ENCODE data around the gene EIF3A. TPM values are rescaled to one million over a fixed set of nuclear protein-coding genes. Genes with fewer than 3 reads are reported as not detected.

Gene EIF3A
- polyA plus RNA-seq, 3 donors: 59.4 to 112 (median 98.6) TPM

- H3K27ac ChIP-seq (ENCODE audit: low read depth, low read length): no peak overlapping the region
- WGBS, 3 donors: 69 to 82% (median 74%) methylated on average over 18 of the region's 18 CpGs
Measured at GRCh38 chr10:119026301-119027110, 54.1 kb downstream of the EIF3A start.

GRCh38 chr10:119025776-119026175 is 54.8 kb downstream of the EIF3A start:
- 53 to 73% (median 71%) methylated on average over 7 of the region's 7 CpGs for WGBS, 3 donors
- no peak overlapping the region for H3K27ac ChIP-seq (ENCODE audit: low read depth, low read length)

- H3K27ac ChIP-seq (ENCODE audit: low read depth, low read length): no peak overlapping the region
- 39 to 55% (median 47%) methylated on average over 6 to 7 of the region's 7 CpGs for WGBS, 3 donors
Measured at GRCh38 chr10:119025336-119025735, 55.3 kb downstream of the EIF3A start.

DNA sequence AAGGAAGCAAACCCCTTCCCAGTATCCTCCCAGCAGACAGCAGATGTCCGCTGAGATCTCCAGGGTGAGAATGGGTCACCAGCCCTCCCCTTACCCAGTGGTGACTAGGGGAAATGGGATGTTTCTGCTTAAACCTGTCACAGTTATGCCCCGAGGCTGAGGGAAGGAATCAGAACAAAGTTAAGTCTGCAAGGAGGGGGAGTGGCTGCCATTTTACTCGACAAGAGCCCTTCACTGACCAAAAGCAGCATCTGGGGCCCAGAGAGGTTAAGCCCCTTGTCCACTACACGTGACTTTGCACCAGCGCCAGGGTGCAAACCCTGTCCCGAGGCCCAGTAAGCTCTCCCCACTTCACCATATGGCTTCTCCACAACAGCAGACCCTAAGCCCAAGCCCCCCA is 55.7 kb downstream of the EIF3A start:
- WGBS, 3 donors: 57 to 76% (median 58%) methylated on average over 6 of the region's 6 CpGs
- H3K27ac ChIP-seq (ENCODE audit: low read depth, low read length): no peak overlapping the region

DNA sequence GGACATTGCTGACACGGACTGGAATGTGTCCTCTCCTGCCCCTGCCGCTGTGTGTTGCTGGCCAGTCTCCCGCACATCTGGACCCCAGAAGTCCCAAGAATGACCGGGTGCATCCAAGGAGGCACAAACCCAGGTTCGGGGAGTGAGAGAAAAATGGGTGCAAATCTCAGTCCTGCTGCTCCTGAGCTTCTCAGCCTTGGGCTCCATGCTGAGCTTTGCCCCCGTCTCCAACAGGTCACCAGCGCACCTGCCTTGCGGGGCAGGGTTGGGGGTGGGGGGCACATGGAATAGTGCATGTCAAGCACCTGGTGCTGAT is 57.1 kb downstream of the EIF3A start:
- WGBS, 3 donors: 67 to 78% (median 67%) methylated on average over 8 of the region's 8 CpGs
- H3K27ac ChIP-seq (ENCODE audit: low read depth, low read length): no peak overlapping the region

- 56 to 79% (median 63%) methylated on average over 8 of the region's 8 CpGs for WGBS, 3 donors
- H3K27ac ChIP-seq (ENCODE audit: low read depth, low read length): no peak overlapping the region
Measured at GRCh38 chr10:119022846-119023552, 57.6 kb downstream of the EIF3A start.

- no peak overlapping the region for H3K27ac ChIP-seq (ENCODE audit: low read depth, low read length)
- 21 to 39% (median 31%) methylated on average over 2 of the region's 2 CpGs for WGBS, 3 donors
Measured at GRCh38 chr10:119020627-119020946, 60.0 kb downstream of the EIF3A start.

- no peak overlapping the region for H3K27ac ChIP-seq (ENCODE audit: low read depth, low read length)
- 46 to 69% (median 62%) methylated on average over 4 of the region's 4 CpGs for WGBS, 3 donors
Measured at GRCh38 chr10:119007211-119007574, 73.4 kb downstream of the EIF3A start.

DNA sequence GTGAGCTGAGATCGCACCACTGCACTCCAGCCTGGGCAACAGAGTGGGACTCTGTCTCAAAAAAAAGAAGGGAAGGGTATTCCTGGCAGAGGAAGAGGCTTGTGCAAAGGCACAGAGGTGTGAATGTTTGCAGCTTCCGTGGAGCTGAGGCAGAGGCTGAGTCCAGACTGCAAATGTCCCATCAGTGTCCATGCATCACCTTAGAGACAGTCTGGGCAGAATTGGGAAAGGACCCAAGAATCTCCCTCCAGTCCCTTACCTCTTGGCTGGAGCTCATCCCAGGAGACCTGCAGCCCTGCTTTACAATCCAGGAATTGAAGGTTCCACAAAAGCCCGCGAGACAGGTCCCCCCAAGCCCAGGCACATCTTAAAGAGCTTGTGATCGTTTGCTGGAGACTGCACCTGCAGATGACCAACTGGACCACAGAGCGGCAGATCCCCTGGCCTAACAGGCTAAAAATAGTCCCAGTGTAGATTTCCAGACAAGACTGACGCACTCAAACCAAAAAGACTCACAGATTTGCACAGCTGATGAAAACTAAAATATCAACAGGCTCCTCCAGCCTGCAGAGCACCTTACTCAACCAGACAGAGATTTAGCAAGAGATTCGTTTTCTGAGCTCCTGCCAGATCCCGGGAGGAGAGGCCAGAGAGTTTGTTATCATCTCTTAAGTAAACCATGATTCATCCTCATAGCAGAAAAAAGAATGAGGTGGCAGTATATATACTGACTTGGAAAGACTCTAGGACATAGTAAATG is 74.0 kb downstream of the EIF3A start:
- 41 to 49% (median 44%) methylated on average over 9 of the region's 9 CpGs for WGBS, 3 donors
- H3K27ac ChIP-seq (ENCODE audit: low read depth, low read length): no peak overlapping the region

- H3K27ac ChIP-seq (ENCODE audit: low read depth, low read length): no peak overlapping the region
- 82 to 89% (median 87%) methylated on average over 9 of the region's 9 CpGs for WGBS, 3 donors
Measured at GRCh38 chr10:119005362-119006043, 75.1 kb downstream of the EIF3A start.

DNA sequence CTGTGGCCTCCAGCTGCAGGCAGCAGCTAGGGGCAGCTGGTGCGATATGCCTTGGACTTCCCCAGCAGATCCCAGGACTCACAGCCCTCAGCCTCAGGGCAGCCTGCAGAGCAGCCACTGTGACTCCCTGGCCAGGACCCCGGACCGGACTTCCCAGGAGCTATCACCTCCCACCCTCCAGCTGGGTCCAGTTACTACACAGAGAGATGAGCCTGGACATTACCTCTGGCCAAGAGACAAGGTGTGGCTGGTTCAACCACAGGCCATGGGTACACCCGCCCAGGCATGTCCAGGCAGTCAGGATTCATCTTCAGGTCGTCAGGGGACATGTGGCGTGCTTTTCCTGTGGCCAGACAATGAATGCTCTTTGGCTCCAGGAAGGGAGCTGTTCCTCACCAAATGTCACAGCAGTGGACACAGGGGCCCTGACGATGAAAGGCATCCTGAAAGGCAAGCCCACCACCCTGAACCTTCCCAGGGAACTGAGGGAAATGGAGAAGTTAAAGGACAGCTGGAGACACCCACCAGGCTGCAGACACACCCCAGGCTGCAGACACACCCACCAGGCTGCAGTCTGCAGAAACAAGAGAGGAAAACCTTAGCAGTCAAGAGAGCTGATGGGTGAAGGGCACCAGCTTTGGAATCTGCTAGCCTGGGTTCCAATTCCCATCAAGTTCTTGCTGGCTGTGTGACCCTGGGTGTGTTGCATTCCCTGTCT is 76.9 kb downstream of the EIF3A start:
- H3K27ac ChIP-seq (ENCODE audit: low read depth, low read length): no peak overlapping the region
- WGBS, 3 donors: 63 to 74% (median 65%) methylated on average over 7 of the region's 7 CpGs

DNA sequence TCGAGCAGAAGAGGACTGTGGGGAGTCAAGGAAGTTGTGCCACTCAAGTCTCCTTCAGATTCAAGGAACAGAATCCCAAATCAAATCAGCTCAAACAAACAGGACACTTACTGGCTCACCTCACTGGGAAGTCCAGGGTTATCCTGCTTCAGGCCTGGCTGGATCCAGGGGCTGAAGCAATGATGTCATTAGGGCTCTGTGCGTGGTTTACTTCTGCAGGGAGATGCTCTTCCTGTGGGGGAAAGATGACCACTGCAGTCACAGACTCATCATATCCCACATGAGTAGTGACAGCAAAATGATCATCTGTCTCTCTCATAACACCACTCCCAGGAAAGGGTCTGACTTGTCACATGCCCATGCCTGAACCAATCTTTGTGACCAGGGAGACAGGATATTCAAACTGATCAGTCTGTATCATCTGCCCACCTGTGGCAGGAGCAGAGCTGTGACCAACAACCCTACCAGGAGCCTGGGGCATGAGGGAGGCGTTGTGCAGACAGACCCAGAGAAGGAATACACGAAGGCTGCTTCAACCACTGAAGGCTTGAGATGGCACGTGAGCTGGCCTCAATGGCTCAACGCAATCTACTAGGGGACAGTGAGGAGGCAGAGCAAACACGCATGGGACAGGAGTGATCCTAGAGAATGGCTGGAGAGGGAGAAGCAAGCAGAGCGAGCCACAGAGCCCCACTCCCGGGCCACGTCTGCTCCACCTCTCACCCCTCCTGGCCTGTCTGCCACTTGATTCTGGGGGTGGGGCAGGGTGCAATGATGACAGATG is 78.7 kb downstream of the EIF3A start:
- H3K27ac ChIP-seq (ENCODE audit: low read depth, low read length): no peak overlapping the region
- 86 to 95% (median 92%) methylated on average over 10 of the region's 10 CpGs for WGBS, 3 donors

DNA sequence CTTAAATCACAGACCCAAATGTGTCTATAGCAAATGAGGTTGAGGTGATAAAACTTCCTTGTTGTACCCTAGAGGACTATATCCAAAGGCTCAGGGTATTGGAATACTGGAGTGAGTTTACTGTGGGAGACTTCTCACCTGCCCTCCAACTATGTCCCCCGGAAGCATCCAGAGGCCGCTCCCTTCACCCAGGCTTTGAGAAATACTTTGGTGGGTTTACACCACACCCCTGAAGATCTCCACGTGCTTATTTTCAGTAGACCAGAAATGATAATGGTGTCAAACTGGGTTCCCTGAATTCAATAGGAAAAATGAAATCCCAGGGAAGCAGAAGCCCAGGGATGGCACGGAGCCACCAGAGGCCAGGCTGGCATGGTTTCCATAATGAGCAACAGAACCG is 82.4 kb downstream of the EIF3A start:
- WGBS, 3 donors: 91 to 95% (median 93%) methylated on average over 5 of the region's 5 CpGs

GRCh38 chr10:118997379-118997778 is 83.2 kb downstream of the EIF3A start:
- WGBS, 3 donors: 91 to 98% (median 95%) methylated on average over 2 of the region's 2 CpGs
- H3K27ac ChIP-seq (ENCODE audit: low read depth, low read length): no peak overlapping the region

More for the DNA sequence above, 82.4 kb downstream of the EIF3A start:
- no peak overlapping the region for H3K27ac ChIP-seq (ENCODE audit: low read depth, low read length)

GRCh38 chr10:118995739-118996138 is 84.9 kb downstream of the EIF3A start:
- WGBS, 3 donors: 81 to 93% (median 93%) methylated on average over 10 of the region's 10 CpGs
- no peak overlapping the region for H3K27ac ChIP-seq (ENCODE audit: low read depth, low read length)

DNA sequence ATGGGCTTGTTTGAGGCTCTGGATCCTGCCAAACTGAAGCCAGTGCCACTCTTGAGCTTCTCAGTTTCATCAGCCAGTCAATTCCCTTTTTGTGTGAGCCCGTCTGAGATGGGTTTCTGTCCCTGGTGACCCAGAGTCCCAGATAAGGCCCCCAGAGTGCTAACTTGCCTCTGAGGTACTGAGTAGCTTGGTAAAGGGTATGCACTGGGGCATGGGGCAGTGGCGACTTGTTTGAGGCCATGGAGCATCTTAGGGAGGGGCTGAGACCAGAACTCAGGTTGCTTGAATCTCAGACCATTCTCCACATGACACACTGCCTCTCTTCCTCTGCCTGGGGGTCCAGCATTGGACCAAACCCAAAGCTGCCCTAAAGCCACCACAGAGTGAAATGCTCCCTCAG is 86.3 kb downstream of the EIF3A start:
- no peak overlapping the region for H3K27ac ChIP-seq (ENCODE audit: low read depth, low read length)
- 77 to 82% (median 81%) methylated on average over 2 of the region's 2 CpGs for whole genome bisulfite sequencing, 3 donors

DNA sequence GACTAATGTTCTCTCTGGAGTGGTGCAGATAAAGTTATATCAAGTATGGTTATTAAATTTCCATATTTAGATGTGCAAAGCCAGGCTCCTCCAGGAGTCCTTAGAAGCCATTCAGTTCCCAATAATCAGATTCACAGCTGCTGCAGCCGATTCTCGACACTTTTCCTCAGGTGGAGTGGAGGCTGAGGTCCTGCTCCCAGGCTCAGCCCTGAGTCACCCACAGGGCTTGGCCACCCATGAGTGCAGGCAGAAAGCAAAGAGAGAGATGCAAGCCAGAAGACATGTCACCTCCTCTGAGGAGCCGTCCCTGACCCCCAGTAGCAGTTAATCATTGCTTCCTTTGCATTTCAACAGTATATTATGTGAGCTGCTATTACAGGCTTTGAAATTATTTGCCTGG is 87.4 kb downstream of the EIF3A start:
- WGBS, 3 donors: 76 to 88% (median 87%) methylated on average over 3 of the region's 3 CpGs

DNA sequence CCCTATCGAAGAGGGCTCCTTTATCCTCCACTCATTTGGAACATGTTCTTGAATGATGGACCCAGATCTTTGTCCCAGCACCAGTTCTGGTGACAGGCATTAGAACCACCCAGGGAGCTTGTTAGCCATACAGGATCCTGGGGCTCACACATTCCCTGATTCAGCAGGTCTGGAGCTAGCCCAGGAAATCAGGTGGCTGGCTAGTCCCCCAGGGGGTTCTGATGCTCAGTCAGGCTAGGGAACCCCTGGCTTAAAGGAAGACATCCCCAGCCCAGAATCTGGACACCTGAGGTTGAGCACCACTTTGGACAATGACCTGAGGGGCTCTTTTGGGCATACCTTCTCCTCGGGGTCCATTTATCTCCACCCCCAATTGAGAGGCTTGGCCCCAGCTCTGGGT is 88.1 kb downstream of the EIF3A start:
- WGBS, 3 donors: 73 to 85% (median 77%) methylated on average over 2 of the region's 2 CpGs
- H3K27ac ChIP-seq (ENCODE audit: low read depth, low read length): no peak overlapping the region

More for the DNA sequence above, 87.4 kb downstream of the EIF3A start:
- no peak overlapping the region for H3K27ac ChIP-seq (ENCODE audit: low read depth, low read length)

All from adipose tissue (tissue), 3 donors.